HepG2 (cell line): ENCODE data around the gene ATAD3C. TPM values are rescaled to one million over a fixed set of nuclear protein-coding genes. Genes with fewer than 3 reads are reported as not detected.
"Not testable (repeated sequence)": the region's sequence is repeated elsewhere in the genome, so short reads cannot be mapped to it uniquely, and the experiment has no call there.

Experiments used
- ATAC-seq: fragments of 200-7000 bp; cut with Tn5 transposase; 3 replicates; pipeline ENCODE4 v1.9.1; 2020; ENCODE audit warnings: mild to moderate bottlenecking, moderate library complexity
- BruUV-seq: library from RNA; stranded (reverse); fragments of 400-500 nt; replicated peaks from 2 replicates; lab custom pipeline; 2021; lab: Mats Ljungman, UMichigan
- CTCF ChIA-PET: fragments of 300-600 bp; formaldehyde crosslinking; extraction: SDS; loops from one replicate; lab custom pipeline; 2021; ENCODE audit warnings: low total read pairs, inconsistent platforms, low intra/inter-chr PET ratio; lab: Yijun Ruan, JAX
- POLR2A ChIA-PET: fragments of 350-600 bp; sonication (Branson Sonifier 250); formaldehyde crosslinking; loops from one replicate; lab custom pipeline; 2020; ENCODE audit warnings: antibody characterized with exemption, inconsistent platforms; lab: Yijun Ruan, JAX
- DNase-seq: peaks from one replicate; pipeline ENCODE4 v3.0.0-alpha.2; 2015; ENCODE audit warnings: low spot score
- FAIRE-seq: peaks from 3 replicates; lab custom pipeline; 2011; peaks lifted over from hg19 to GRCh38; lab: Jason Lieb, UNC
- H2AFZ ChIP-seq: one replicate; pipeline ENCODE4 v1.6.1; 2011; ENCODE audit warnings: low read length, inconsistent platforms
- H3K27ac ChIP-seq: fragments of 300-600 bp; 3 replicates; pipeline ENCODE4 v1.8.0; 2011; ENCODE audit warnings: mixed run types, mild to moderate bottlenecking, mixed read lengths, low read length, inconsistent platforms; ENCODE audit not compliant: insufficient read depth; ENCODE audit errors: extremely low read length
- H3K27me3 ChIP-seq, 2 experiments: fragments of 200-600 bp in 1 of 2; 2 replicates in 1 of 2; 3 replicates in 1 of 2; pipeline versions ENCODE4 v1.6.0 to v1.8.0; 2011; ENCODE audit warnings: low read length in 2 of 2, mild to moderate bottlenecking in 2 of 2, moderate library complexity in 2 of 2, inconsistent platforms in 1 of 2; ENCODE audit not compliant: insufficient read depth in 2 of 2, control insufficient read depth in 1 of 2
- H3K36me3 ChIP-seq, 2 experiments: fragments of 200-600 bp in 1 of 2; replicated peaks in 1 of 2; 2 replicates in 1 of 2; 3 replicates in 1 of 2; pipeline versions ENCODE4 v1.5.1 to v1.8.0; 2011; ENCODE audit warnings: low read length in 2 of 2, inconsistent platforms in 1 of 2; ENCODE audit not compliant: insufficient read depth in 2 of 2, control insufficient read depth in 1 of 2
- H3K4me1 ChIP-seq: 2 replicates; pipeline ENCODE4 v1.5.1; 2012; ENCODE audit warnings: low read length, inconsistent platforms; ENCODE audit not compliant: insufficient read depth
- H3K4me2 ChIP-seq: 2 replicates; pipeline ENCODE4 v1.6.0; 2011; ENCODE audit warnings: low read depth, low read length, inconsistent platforms
- H3K4me3 ChIP-seq, 3 experiments: fragments of 200-600 bp in 1 of 3; sonication (generic), shearing (Covaris generic) in 1 of 3; replicated peaks in 1 of 3; 2 replicates each; pipeline ENCODE4 v1.5.1; 2011 to 2016; ENCODE audit warnings: low read length in 3 of 3, inconsistent platforms in 2 of 3, low read depth in 2 of 3, mild to moderate bottlenecking in 2 of 3, control low read depth in 1 of 3, mixed read lengths in 1 of 3; ENCODE audit not compliant: insufficient read depth in 1 of 3
- H3K79me2 ChIP-seq: one replicate; pipeline ENCODE4 v1.6.1; 2011; ENCODE audit warnings: low read length, inconsistent platforms; ENCODE audit not compliant: insufficient read depth
- H3K9ac ChIP-seq: 2 replicates; pipeline ENCODE4 v1.6.0; 2011; ENCODE audit warnings: mild to moderate bottlenecking, low read depth, low read length, inconsistent platforms; ENCODE audit not compliant: insufficient read depth
- H3K9me3 ChIP-seq: 2 replicates; pipeline ENCODE4 v1.5.1; 2012; ENCODE audit warnings: mild to moderate bottlenecking, low read length
- H4K20me1 ChIP-seq: 2 replicates; pipeline ENCODE4 v1.6.0; 2011; ENCODE audit warnings: inconsistent platforms, mild to moderate bottlenecking, low read length, moderate library complexity; ENCODE audit not compliant: insufficient read depth
- CREB1 ChIP-seq, 2 experiments: fragments of 450-650 bp in 1 of 2; IDR thresholded peaks; 2 replicates each; pipeline ENCODE4 v1.6.1; 2016 to 2017; ENCODE audit warnings: control low read depth in 1 of 2, mild to moderate bottlenecking in 1 of 2, missing compliant biosample characterization in 1 of 2, missing genetic modification characterization in 1 of 2
- ELF3 ChIP-seq: IDR thresholded peaks from 2 replicates; pipeline ENCODE4 v1.6.1; 2016; ENCODE audit warnings: missing genetic modification reagents, missing compliant biosample characterization
- ETV5 ChIP-seq: IDR thresholded peaks from 2 replicates; pipeline ENCODE4 v1.6.1; 2018; ENCODE audit warnings: missing biosample characterization, missing genetic modification reagents, inconsistent platforms, borderline replicate concordance
- GABPB1 ChIP-seq: IDR thresholded peaks from 2 replicates; pipeline ENCODE4 v1.6.1; 2016; ENCODE audit warnings: mild to moderate bottlenecking, missing genetic modification reagents, moderate library complexity, missing compliant biosample characterization
- GATAD1 ChIP-seq: IDR thresholded peaks from 2 replicates; pipeline ENCODE4 v1.6.1; 2016; ENCODE audit warnings: missing genetic modification reagents, missing compliant biosample characterization
- NR2F6 ChIP-seq, 2 experiments: IDR thresholded peaks; 2 replicates each; pipeline ENCODE4 v1.6.1; 2016; ENCODE audit warnings: antibody characterized with exemption in 1 of 2, mild to moderate bottlenecking in 1 of 2
- STAG1 ChIP-seq: sonication (generic); formaldehyde crosslinking; IDR thresholded peaks from 2 replicates; pipeline ENCODE4 v1.4.0; 2020; ENCODE audit warnings: missing genetic modification reagents
- ZNF605 ChIP-seq: sonication (generic); formaldehyde crosslinking; IDR thresholded peaks from 2 replicates; pipeline ENCODE4 v1.8.0; 2022; ENCODE audit warnings: mild to moderate bottlenecking, missing genetic modification reagents
- WGBS: methylation state at CpG from one replicate; pipeline ENCODE4 v1.1.6; 2017; ENCODE audit warnings: low lambda C conversion rate; 5-methylcytosine and 5-hydroxymethylcytosine counted together
- in situ Hi-C: cut with HindIII; loops from 2 replicates; pipeline ENCODE4 v1.10.0; 2017; ENCODE audit warnings: low pct_unique_long_range_greater_than_20kb; ENCODE audit not compliant: extremely low pct_ligation_motif_present
- intact Hi-C: fragments of 100-400 bp; cut with micrococcal nuclease; formaldehyde crosslinking; loops from one replicate; pipeline ENCODE4 v1.10.0; 2022; ENCODE audit not compliant: unreplicated experiment
- polyA plus RNA-seq, 8 experiments: library from polyadenylated mRNA; depleted of rRNA in 3 of 8; stranded (reverse) in 7 of 8; unstranded in 1 of 8; fragments of >200 nt; fragmentation: Illumina TruSeq in 4 of 8; extraction: Trizol in 4 of 8; gene quantifications; 2 replicates each; pipeline versions ENCODE4 v1.2.1 to v1.2.3, GENCODE V29; 2011 to 2016; ENCODE audit warnings: low read depth in 4 of 8, missing spikeins in 1 of 8, mixed read lengths in 1 of 8; ENCODE audit not compliant: insufficient read depth in 1 of 8
- total RNA-seq, 5 experiments: library from RNA; depleted of rRNA; stranded (reverse); fragments of >200 nt; fragmentation: Illumina TruSeq; extraction: Trizol; gene quantifications; 2 replicates each; pipeline ENCODE4 v1.2.3, GENCODE V29; 2016; ENCODE audit warnings: low read depth in 1 of 5
- TF ChIP-seq, protein P1 (sequence below): sonication (generic); formaldehyde crosslinking; IDR thresholded peaks from 2 replicates; pipeline ENCODE4 v1.5.1; 2020; ENCODE audit warnings: mild to moderate bottlenecking, missing genetic modification reagents, moderate library complexity
- TF ChIP-seq, protein P2 (sequence below), 2 experiments: sonication (generic) in 1 of 2; formaldehyde crosslinking in 1 of 2; IDR thresholded peaks; 2 replicates each; pipeline versions ENCODE4 v1.4.0 to v1.6.1; 2018 to 2020; ENCODE audit warnings: missing genetic modification reagents in 2 of 2, borderline replicate concordance in 1 of 2, low read depth in 1 of 2, mild to moderate bottlenecking in 1 of 2, missing biosample characterization in 1 of 2
- TF ChIP-seq, protein P3 (sequence below), 2 experiments: sonication (generic) in 1 of 2; formaldehyde crosslinking in 1 of 2; IDR thresholded peaks; 2 replicates each; pipeline versions ENCODE4 v1.5.1 to v1.6.1; 2011 to 2020; ENCODE audit warnings: borderline replicate concordance in 1 of 2, low read depth in 1 of 2, low read length in 1 of 2, mild to moderate bottlenecking in 1 of 2, missing genetic modification reagents in 1 of 2, moderate library complexity in 1 of 2
- TF ChIP-seq, protein P4 (sequence below): sonication (generic); formaldehyde crosslinking; IDR thresholded peaks from 2 replicates; pipeline ENCODE4 v1.5.0; 2020; ENCODE audit warnings: mild to moderate bottlenecking, missing genetic modification reagents, moderate library complexity

ATAD3C gene
- total and polyA plus RNA-seq, 2 of the 13 experiments (the other 11 are each of a cell fraction or from before 2014, with no cell fraction given) = 2.4 to 3.2 TPM

DNA sequence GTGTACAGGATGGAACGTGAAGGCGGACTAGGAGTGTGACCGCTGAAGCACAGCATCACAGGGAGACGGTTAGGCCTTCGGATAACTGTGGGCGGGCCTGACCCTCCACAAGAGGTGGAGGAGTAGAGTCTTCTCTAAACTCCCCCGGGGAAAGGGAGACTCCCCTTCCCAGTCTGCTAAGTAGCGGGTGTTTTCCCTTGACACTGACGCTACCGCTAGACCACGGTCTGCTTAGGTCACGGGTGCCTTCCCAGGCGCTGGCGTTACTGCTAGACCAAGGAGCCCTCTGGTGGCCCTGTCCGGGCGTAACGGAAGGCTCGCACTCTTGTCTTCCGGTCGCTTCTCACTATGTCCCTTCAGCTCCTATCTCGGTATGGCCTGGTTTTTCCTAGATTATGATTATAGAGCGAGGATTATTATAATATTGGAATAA is 55.9 kb downstream of the ATAD3C start:
- Histone ChIP-seq H3K4me3 (peak overlapping the region in 2 of 3 experiments; percentile 43 to 58; a peak in 4 of 6 replicates), H3K9ac (0 out of 2 replicates have a peak overlapping the region, but pooled peaks have one; percentile 15), H3K4me1 (peaks cover 12% of the 10 kb centered on the region), H3K4me2 (peak overlapping the region; percentile 62)
- WGBS = 2% methylated on average over 6 of the region's 22 CpGs
- intact Hi-C loops; H4K20me1 ChIP-seq; H3K27ac ChIP-seq; H2AFZ ChIP-seq; CTCF ChIA-PET; in situ Hi-C loops; H3K27me3 ChIP-seq; H3K36me3 ChIP-seq; H3K79me2 ChIP-seq; H3K9me3 ChIP-seq; TF ChIP-seq NR2F6, CREB1 (IDR thresholded peaks at IDR 0.05): not testable (repeated sequence)
- FAIRE-seq (peak; percentile 86), DNase-seq (peak; percentile 32), ATAC-seq (peak; percentile 64)
- POLR2A ChIA-PET = interaction anchor here (0.6 to 3.4 kb wide), 13 partner anchors 60 to 110 kb away, joined by 3 to 40 read pairs (median 4); partner anchors contain the start of genes ANKRD65, CCNL2, MIB2 and MRPL20
- TSS peak; percentile 91 for BruUV-seq
- TF ChIP-seq, protein P1, sequence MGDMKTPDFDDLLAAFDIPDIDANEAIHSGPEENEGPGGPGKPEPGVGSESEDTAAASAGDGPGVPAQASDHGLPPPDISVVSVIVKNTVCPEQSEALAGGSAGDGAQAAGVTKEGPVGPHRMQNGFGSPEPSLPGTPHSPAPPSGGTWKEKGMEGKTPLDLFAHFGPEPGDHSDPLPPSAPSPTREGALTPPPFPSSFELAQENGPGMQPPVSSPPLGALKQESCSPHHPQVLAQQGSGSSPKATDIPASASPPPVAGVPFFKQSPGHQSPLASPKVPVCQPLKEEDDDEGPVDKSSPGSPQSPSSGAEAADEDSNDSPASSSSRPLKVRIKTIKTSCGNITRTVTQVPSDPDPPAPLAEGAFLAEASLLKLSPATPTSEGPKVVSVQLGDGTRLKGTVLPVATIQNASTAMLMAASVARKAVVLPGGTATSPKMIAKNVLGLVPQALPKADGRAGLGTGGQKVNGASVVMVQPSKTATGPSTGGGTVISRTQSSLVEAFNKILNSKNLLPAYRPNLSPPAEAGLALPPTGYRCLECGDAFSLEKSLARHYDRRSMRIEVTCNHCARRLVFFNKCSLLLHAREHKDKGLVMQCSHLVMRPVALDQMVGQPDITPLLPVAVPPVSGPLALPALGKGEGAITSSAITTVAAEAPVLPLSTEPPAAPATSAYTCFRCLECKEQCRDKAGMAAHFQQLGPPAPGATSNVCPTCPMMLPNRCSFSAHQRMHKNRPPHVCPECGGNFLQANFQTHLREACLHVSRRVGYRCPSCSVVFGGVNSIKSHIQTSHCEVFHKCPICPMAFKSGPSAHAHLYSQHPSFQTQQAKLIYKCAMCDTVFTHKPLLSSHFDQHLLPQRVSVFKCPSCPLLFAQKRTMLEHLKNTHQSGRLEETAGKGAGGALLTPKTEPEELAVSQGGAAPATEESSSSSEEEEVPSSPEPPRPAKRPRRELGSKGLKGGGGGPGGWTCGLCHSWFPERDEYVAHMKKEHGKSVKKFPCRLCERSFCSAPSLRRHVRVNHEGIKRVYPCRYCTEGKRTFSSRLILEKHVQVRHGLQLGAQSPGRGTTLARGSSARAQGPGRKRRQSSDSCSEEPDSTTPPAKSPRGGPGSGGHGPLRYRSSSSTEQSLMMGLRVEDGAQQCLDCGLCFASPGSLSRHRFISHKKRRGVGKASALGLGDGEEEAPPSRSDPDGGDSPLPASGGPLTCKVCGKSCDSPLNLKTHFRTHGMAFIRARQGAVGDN (CRISPR knock-in tag) = peak; percentile 65
- TF ChIP-seq, protein P2, sequence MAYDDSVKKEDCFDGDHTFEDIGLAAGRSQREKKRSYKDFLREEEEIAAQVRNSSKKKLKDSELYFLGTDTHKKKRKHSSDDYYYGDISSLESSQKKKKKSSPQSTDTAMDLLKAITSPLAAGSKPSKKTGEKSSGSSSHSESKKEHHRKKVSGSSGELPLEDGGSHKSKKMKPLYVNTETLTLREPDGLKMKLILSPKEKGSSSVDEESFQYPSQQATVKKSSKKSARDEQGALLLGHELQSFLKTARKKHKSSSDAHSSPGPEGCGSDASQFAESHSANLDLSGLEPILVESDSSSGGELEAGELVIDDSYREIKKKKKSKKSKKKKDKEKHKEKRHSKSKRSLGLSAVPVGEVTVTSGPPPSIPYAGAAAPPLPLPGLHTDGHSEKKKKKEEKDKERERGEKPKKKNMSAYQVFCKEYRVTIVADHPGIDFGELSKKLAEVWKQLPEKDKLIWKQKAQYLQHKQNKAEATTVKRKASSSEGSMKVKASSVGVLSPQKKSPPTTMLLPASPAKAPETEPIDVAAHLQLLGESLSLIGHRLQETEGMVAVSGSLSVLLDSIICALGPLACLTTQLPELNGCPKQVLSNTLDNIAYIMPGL (CRISPR knock-in tag; IDR thresholded peaks at IDR 0.05; ENCODE audit: borderline replicate concordance in 1 of 2, low read depth in 1 of 2) = peak; percentile 51 to 78; a peak in 3 of 4 replicates
- TF ChIP-seq ELF3 (0 out of 2 replicates have a peak, but pooled peaks have one; percentile 14), NR2F6 (CRISPR knock-in tag; IDR thresholded peaks at IDR 0.05) (0 out of 2 replicates have a peak, but pooled peaks have one; percentile 23), STAG1 (CRISPR knock-in tag) (peak; percentile 63), GATAD1 (CRISPR knock-in tag) (0 out of 2 replicates have a peak, but pooled peaks have one; percentile 5), CREB1 (CRISPR knock-in tag; IDR thresholded peaks at IDR 0.05) (peak; percentile 65), GABPB1 (CRISPR knock-in tag) (peak; percentile 61; the same call in 1 of the 2 replicates), ZNF605 (0 out of 2 replicates have a peak, but pooled peaks have one; percentile 70), ETV5 (CRISPR knock-in tag) (peak; percentile 65; the same call in 1 of the 2 replicates)
- TF ChIP-seq, protein P3, sequence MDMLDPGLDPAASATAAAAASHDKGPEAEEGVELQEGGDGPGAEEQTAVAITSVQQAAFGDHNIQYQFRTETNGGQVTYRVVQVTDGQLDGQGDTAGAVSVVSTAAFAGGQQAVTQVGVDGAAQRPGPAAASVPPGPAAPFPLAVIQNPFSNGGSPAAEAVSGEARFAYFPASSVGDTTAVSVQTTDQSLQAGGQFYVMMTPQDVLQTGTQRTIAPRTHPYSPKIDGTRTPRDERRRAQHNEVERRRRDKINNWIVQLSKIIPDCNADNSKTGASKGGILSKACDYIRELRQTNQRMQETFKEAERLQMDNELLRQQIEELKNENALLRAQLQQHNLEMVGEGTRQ (IDR thresholded peaks at IDR 0.05; ENCODE audit: low read depth, low read length) = not testable (repeated sequence)
- TF ChIP-seq, protein P3 (CRISPR knock-in tag; IDR thresholded peaks at IDR 0.05; ENCODE audit: borderline replicate concordance) = peak; percentile 45; the same call in 1 of the 2 replicates
- TF ChIP-seq, protein P4, sequence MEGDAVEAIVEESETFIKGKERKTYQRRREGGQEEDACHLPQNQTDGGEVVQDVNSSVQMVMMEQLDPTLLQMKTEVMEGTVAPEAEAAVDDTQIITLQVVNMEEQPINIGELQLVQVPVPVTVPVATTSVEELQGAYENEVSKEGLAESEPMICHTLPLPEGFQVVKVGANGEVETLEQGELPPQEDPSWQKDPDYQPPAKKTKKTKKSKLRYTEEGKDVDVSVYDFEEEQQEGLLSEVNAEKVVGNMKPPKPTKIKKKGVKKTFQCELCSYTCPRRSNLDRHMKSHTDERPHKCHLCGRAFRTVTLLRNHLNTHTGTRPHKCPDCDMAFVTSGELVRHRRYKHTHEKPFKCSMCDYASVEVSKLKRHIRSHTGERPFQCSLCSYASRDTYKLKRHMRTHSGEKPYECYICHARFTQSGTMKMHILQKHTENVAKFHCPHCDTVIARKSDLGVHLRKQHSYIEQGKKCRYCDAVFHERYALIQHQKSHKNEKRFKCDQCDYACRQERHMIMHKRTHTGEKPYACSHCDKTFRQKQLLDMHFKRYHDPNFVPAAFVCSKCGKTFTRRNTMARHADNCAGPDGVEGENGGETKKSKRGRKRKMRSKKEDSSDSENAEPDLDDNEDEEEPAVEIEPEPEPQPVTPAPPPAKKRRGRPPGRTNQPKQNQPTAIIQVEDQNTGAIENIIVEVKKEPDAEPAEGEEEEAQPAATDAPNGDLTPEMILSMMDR (CRISPR knock-in tag) = peak; percentile 73
